ENCODE results near the gene MYCBP2. TPM values are rescaled to one million over a fixed set of nuclear protein-coding genes. Genes with fewer than 3 reads are reported as not detected.

The MYCBP2 gene
- total RNA-seq, 6 experiments from 2014 or later, result 52.7 to 66.3 (median 54.9) TPM

- TF ChIP-seq, protein P1, sequence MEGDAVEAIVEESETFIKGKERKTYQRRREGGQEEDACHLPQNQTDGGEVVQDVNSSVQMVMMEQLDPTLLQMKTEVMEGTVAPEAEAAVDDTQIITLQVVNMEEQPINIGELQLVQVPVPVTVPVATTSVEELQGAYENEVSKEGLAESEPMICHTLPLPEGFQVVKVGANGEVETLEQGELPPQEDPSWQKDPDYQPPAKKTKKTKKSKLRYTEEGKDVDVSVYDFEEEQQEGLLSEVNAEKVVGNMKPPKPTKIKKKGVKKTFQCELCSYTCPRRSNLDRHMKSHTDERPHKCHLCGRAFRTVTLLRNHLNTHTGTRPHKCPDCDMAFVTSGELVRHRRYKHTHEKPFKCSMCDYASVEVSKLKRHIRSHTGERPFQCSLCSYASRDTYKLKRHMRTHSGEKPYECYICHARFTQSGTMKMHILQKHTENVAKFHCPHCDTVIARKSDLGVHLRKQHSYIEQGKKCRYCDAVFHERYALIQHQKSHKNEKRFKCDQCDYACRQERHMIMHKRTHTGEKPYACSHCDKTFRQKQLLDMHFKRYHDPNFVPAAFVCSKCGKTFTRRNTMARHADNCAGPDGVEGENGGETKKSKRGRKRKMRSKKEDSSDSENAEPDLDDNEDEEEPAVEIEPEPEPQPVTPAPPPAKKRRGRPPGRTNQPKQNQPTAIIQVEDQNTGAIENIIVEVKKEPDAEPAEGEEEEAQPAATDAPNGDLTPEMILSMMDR (IDR thresholded peaks at IDR 0.05), result no peak
- Mint-ChIP-seq H3K4me1 (ENCODE audit: low read depth) (peaks cover 8% of the 10 kb centered on the region; the same call in 1 of the 2 replicates), H3K36me3 (ENCODE audit: low read depth) (no peaks in the 10 kb centered on the region), H3K27me3 (ENCODE audit: insufficient read depth) (peaks cover 11% of the 10 kb centered on the region), H3K9me3 (no peaks in the 10 kb centered on the region), H3K4me3 (no peak overlapping the region), H3K27ac (no peak overlapping the region)
- no peak for DNase-seq
Measured at GRCh38 chr13:77338329-77338728, 11.4 kb upstream of the MYCBP2 start.

- no peaks in the 10 kb centered on the region for H3K9me3 Mint-ChIP-seq
- no peak overlapping the region for H3K4me3 Mint-ChIP-seq
- H3K27ac Mint-ChIP-seq, result no peak overlapping the region
- peaks cover 11% of the 10 kb centered on the region for H3K27me3 Mint-ChIP-seq (ENCODE audit: insufficient read depth)
- peaks cover 8% of the 10 kb centered on the region; the same call in 1 of the 2 replicates for H3K4me1 Mint-ChIP-seq (ENCODE audit: low read depth)
- TF ChIP-seq, protein P1 (IDR thresholded peaks at IDR 0.05), result no peak
- no peak for DNase-seq
- H3K36me3 Mint-ChIP-seq (ENCODE audit: low read depth), result no peaks in the 10 kb centered on the region
Measured at GRCh38 chr13:77337159-77337558, 10.3 kb upstream of the MYCBP2 start.

DNA sequence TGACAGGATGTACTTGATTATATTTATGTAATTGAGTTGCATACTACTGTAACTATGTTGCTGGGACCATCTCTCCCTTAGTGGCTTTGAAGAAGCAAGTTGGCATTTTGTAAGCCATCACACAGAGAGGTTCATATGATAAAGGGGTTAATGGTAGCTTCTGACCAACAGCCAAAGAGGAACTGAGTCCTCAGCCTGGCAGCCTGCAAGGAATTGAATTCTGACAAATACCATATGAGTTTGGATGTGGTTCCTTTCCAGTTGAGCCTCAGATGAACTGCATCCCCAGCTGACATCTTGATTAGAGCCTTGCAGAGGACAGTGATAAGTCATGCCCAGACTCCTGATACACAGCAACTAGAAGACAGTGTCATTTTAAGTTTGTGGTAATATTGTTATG, 8.6 kb upstream of the MYCBP2 start:
- DNase-seq, result no peak
- TF ChIP-seq, protein P1 (IDR thresholded peaks at IDR 0.05), result no peak
- Mint-ChIP-seq H3K27ac (no peak overlapping the region), H3K27me3 (ENCODE audit: insufficient read depth) (peaks cover 11% of the 10 kb centered on the region), H3K36me3 (ENCODE audit: low read depth) (no peaks in the 10 kb centered on the region), H3K4me3 (no peak overlapping the region), H3K9me3 (no peaks in the 10 kb centered on the region), H3K4me1 (ENCODE audit: low read depth) (peaks cover 10% of the 10 kb centered on the region; the same call in 1 of the 2 replicates)

DNA sequence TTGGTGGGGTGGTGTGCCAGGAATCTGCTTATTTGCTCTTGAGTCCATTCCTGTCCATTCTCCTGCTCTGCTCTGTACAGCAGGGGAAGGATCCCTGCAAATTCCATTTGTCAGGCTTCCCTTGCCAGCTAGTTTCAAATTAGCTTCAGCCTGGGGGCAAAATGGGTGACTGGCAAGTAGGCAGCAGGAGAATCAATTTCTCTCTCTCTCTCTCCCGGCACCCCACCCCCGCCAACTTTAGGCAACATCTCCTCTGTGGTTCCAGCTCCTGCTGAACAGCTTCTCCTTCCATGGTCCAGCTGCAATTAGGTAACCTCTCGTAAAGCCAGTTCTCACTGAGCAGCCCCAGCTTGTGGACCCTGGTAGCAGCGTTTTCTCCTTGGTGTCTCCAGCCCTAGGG, 6.7 kb upstream of the MYCBP2 start:
- no peak overlapping the region for H3K27ac Mint-ChIP-seq
- H3K27me3 Mint-ChIP-seq (ENCODE audit: insufficient read depth), result peaks cover 6% of the 10 kb centered on the region
- peaks cover 21% of the 10 kb centered on the region for H3K4me1 Mint-ChIP-seq (ENCODE audit: low read depth)
- no peaks in the 10 kb centered on the region for H3K36me3 Mint-ChIP-seq (ENCODE audit: low read depth)
- no peak for DNase-seq
- no peak overlapping the region for H3K4me3 Mint-ChIP-seq
- no peaks in the 10 kb centered on the region for H3K9me3 Mint-ChIP-seq
- TF ChIP-seq, protein P1 (IDR thresholded peaks at IDR 0.05), result no peak

- H3K4me1 Mint-ChIP-seq (ENCODE audit: low read depth), result peaks cover 38% of the 10 kb centered on the region
- H3K36me3 Mint-ChIP-seq (ENCODE audit: low read depth), result no peaks in the 10 kb centered on the region
- H3K4me3 Mint-ChIP-seq, result no peak overlapping the region
- no peak overlapping the region for H3K27ac Mint-ChIP-seq
- DNase-seq, result no peak
- TF ChIP-seq, protein P1 (IDR thresholded peaks at IDR 0.05), result no peak
- no peaks in the 10 kb centered on the region for H3K9me3 Mint-ChIP-seq
- no peaks in the 10 kb centered on the region for H3K27me3 Mint-ChIP-seq (ENCODE audit: insufficient read depth)
Measured at GRCh38 chr13:77331421-77331820, 4.5 kb upstream of the MYCBP2 start.
